Endometrial microvascular endothelial cells (primary cell): Measurements from ENCODE around the gene RTKN. TPM values are rescaled to one million over a fixed set of nuclear protein-coding genes. Genes with fewer than 3 reads are reported as not detected.

Experiments
- in situ Hi-C: cut with HindIII; loops from 2 replicates; pipeline ENCODE4 v1.10.0; 2017; ENCODE audit warnings: low sequenced_read_pairs, low pct_unique_long_range_greater_than_20kb; ENCODE audit errors: inconsistent ontology term
- total RNA-seq: library from RNA; depleted of rRNA; stranded (reverse); fragments of >200 nt; gene quantifications from one replicate; pipeline ENCODE4 v1.2.3, GENCODE V29; 2015; ENCODE audit errors: inconsistent ontology term

The RTKN gene
- total RNA-seq, 1 donor from 2014 or later, result 1.0 TPM

DNA sequence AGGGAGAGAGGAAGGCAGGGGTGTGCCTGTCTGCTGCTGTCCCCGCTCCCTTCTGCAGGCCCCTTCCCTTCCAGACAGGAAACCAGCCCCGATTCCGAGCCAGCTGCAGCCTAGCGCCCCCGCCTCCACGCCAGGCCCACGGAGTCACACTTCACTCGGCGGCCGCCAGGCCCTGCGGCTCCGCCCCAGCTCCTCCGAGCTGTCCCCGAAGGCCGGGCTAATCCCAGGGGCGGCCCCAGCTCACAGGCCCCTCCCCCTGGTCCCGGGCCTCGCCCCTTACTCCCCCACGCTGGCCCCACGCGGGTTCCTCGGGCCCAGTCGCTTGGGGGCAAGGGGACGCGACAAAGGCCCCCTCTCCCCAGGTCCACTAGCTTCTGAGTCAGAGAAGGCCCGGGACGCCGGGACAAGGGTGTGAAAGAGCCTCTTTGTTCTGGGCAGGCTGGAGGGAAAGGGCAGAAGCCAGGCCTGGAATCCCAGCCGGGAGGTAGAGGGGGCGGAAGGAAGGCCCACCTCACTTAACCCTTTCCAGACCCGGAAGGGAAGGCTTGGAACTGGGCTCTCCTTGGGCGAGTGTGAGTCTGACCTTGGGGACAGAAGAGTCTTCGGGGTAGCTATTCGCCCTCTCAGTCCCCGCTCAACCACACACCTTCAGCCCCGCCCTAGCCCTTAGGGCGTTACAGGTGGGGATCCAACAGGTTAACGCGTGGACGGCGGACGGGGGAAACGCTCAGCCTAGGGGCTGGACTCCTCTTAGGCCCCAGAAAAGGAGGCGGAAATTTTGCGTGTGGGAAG lies 1.2 kb downstream of the RTKN start:
- in situ Hi-C loops, result no loop called here

- in situ Hi-C loops, result no loop called here
These were observed 1.8 kb downstream of the RTKN start for GRCh38 chr2:74439803-74440377.

GRCh38 chr2:74439373-74439772 lies 2.4 kb downstream of the RTKN start:
- in situ Hi-C loops, result no loop called here

GRCh38 chr2:74438248-74438647 lies 3.5 kb downstream of the RTKN start:
- in situ Hi-C loops, result no loop called here

DNA sequence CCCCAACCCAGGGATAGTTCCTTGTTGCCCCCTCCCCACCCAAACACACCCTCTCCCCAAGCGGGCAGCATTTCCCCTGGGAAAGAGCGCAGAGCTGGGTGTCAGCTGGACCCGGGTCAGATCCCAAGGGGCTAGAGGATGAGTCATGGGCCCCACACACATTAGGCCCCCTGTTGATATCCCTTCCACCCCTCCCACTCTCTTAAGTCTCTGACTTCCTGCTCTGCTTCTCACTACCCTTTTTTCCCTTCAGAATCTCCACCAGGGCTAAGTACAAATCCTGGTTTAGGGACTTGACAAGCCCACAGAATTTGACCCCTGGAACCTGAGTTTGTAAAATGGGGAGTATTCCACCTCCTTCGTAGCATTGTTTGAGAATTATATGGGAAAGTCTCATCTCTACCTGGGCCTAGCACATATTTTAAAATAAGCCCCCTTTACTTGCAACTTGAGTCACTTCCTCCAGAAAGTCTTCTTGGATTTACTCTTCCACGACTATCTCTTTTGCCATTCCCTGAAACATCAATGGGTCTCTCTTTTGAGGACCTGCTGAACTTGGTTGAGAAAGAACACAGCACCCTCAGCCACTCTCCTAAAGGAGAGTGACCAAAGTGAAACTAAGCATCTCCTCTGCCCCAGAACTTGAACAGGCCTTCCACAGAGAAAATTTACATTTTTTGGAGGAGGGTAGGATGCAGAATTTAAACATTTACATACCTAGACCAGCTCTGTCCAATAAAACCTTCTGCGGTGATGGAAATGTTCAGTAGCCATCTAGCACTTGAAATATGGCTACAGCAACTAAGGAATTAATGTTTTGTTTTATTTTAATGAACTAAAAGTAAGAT lies 4.7 kb downstream of the RTKN start:
- in situ Hi-C loops, result no loop called here

- in situ Hi-C loops, result no loop called here
These were observed 5.5 kb downstream of the RTKN start for GRCh38 chr2:74436111-74436805.

DNA sequence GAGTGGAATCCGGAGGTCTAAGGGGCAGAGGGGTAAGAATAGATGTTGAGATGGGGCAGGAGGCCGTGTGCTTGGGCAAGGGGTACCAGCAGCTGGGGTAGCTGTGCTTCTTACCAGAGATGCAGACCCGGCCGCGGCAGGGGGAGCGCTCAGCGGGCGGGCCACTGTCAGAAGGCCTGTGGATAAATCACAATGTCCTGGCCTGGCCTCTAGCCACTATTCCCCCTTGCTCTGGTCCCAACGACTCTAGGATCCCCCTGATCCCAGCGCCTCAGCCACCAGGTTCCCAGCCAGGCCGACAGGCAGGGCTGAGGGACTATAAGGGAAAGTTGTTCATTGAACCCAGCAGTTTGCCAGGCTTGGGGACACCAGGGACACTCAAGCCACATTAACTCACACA lies 11.2 kb downstream of the RTKN start:
- in situ Hi-C loops, result no loop called here

DNA sequence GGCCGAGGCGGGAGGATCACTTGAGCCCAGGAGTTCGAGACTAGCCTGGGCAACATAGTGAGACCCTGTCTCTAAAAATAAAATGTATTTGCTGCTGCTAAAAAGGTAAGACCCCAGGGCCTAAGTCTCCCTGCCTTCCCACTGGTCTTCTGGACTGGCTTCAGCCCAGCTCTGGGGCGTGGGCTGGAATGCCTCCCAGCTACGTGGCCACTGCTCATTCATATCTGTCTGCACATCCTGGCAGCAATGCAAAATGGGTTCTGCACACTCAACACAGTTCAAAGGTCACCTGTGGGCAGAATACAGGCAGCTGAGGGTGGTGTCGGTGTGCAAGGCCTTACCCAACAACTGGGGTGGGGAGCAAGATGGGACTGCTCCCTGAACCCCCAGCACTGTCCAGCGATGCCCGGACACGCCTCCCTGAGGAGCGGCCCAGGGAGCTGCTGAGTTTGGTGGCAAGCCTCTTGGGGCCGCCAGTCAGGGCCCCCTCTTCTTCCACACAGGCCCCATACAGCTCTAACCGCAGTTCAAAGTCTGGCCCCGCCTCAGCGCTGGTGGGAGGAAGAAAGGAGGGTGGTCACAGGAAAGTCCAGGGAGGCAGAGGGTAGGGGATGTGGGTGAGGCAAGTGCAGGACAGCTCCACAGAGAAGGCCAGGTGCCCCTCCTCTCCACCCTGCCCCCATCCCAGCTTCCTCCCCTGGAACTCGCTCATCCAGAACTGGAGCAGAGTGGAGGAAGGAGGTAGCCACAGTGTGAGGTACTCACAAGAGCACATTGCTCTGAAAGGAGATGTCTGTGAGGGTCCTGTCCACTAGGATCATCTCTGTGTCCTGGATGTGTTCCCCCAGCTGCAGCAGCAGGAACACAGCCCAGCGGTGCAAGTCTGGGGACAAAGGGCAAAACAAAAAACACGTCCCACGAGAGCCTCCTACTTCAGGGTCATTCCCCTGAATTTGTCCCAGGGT lies 12.0 kb downstream of the RTKN start:
- in situ Hi-C loops, result no loop called here

DNA sequence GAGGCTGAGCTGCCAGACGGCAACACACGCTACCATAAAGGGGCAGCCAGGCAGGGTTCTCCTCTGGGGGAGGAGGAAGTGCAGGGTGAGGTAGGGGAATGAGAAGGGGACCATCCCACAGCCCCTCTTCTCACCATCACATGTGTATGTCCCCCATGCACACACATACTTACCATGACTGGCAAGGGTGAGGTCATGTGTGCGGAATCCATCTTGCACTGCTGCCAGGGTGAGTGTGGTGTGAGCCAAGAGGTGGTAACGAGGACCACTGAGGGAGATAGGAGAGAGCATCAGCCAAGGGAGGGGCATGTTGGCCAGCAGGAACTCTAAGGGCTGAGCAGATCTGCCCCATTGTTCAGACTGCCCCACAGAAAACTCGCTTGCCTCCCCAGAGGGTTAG lies 13.1 kb downstream of the RTKN start:
- in situ Hi-C loops, result no loop called here

GRCh38 chr2:74427551-74427950 lies 14.2 kb downstream of the RTKN start:
- in situ Hi-C loops, result no loop called here

DNA sequence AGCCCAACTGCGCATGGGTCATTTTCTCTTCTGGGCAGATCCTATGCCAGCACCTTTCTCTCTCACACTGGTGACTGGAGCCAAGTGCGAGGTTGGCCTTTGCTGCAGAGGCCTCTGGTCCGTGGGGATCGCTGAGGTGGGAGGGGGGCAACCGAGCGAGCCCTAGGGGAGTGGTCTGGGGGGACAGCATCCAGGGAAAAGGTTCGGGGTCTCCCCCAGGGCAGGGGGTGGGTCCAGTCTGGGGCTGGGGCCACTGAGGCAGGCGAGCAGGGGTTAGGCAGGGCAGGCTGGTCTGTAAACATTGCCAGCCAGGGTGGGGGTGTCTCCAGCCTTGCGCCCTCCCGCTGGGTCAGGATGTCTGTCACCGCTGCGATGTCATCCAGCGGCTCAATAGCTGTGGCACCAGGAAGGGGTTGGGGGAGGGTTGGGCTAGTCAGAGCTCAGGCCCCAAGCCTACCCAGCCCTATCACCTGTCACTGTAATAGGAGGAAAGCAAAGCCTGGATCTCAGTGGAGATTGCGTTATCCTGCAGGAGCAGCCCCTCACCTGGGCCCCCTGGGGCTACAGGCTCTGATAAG lies 15.5 kb downstream of the RTKN start:
- in situ Hi-C loops, result no loop called here

- in situ Hi-C loops, result no loop called here
These were observed 16.2 kb downstream of the RTKN start for GRCh38 chr2:74425523-74425922.

- in situ Hi-C loops, result no loop called here
These were observed 16.7 kb downstream of the RTKN start for GRCh38 chr2:74424995-74425406.

DNA sequence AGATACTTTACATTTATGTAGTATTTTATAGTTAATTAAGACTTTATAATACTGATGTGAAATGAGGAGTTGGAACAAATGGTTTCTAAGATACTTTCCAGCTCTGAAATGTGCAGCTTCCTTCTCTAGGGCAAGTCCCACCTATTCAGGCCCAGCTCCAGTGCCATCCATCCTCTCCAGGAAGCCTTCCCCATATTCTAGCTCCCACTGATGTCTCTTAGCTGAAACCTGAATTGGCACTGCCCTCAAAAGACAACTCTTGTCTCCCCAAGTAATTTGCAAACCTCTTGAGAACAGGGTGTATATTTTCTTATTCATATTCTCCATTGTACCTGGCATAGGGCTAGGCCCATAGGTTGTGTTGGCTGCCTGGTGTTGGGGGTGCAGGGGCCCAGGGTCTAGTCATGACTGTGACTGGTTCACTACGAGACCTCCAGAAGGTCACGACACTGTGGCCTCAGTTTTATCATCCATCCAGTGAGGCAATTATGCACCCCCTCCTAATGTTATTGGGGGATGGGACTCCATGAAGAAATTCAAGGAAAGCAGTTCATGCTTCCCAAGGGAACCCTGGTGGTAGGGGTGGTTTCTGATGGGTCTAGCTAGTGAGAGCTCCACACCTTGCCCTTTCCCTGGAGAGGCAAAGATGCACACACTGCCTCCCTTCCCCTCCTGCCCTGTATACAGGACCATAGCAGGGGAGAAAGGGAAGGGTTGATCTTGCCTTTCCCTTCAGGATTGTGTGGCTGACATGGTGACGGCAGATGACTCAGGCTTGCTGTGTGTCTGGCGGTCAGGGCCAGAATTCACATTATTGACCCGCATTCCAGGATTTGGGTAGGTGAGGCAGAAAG lies 17.4 kb downstream of the RTKN start:
- in situ Hi-C loops, result no loop called here

DNA sequence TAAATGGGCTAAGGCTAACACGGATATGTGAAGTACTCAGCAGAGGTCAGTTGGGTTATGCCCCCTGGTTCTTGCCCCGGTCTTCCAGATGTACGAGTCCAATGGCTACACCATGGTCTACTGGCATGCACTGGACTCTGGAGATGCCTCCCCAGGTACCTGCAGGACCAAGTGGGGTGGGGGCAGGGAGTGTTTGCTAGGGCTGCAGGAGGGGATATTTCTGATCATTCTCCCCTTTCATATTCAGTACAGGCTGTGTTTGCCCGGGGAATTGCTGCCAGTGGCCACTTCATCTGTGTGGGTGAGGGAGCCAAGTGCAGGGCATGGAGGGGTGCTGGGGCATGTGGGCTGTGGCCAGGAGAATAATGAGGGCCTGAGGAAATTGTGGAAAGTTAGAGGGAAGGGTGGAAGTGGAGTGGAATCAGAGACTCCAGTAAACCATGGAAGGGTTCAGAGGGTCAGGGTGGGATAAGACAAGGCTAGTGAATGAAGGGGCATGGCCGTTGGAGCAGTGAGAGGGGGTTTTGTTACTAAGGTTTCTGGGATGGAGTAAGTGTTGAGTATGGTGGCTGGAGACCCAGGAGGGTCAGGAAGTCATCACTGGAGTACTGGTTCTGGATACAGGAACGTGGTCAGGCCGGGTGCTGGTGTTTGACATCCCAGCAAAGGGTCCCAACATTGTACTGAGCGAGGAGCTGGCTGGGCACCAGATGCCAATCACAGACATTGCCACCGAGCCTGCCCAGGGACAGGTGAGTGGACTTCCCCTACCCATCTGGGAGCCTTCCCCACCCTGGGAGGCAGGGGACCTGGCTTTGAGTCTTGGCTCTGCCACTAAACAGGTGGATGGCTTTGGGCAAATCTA lies 18.3 kb downstream of the RTKN start:
- in situ Hi-C loops, result no loop called here

GRCh38 chr2:74421221-74421870 lies 20.4 kb downstream of the RTKN start, which contains the start of the genes C2orf81 and WDR54:
C2orf81 (minus strand) TSS chr2:74421619; CDS start chr2:74421560, 59 bp downstream.
WDR54 (plus strand) TSS chr2:74421730; CDS start chr2:74422154, 424 bp downstream.
- in situ Hi-C loops, result no loop called here
